IPS-NIHi7 (cell line): ENCODE measurements around the gene SOD2.
"Not testable (repeated sequence)": the region's sequence is repeated elsewhere in the genome, so short reads cannot be mapped to it uniquely, and the experiment has no call there.

Experiments used
- DNase-seq: peaks from one replicate; pipeline ENCODE4 v3.0.0; 2012; ENCODE audit warnings: mixed read lengths; ENCODE audit errors: extremely low spot score

The SOD2 gene

GRCh38 chr6:159682810-159683209 lies 10.2 kb downstream of the SOD2 start:
- no peak for DNase-seq

GRCh38 chr6:159682295-159682694 lies 10.7 kb downstream of the SOD2 start:
- DNase-seq: no peak

DNA sequence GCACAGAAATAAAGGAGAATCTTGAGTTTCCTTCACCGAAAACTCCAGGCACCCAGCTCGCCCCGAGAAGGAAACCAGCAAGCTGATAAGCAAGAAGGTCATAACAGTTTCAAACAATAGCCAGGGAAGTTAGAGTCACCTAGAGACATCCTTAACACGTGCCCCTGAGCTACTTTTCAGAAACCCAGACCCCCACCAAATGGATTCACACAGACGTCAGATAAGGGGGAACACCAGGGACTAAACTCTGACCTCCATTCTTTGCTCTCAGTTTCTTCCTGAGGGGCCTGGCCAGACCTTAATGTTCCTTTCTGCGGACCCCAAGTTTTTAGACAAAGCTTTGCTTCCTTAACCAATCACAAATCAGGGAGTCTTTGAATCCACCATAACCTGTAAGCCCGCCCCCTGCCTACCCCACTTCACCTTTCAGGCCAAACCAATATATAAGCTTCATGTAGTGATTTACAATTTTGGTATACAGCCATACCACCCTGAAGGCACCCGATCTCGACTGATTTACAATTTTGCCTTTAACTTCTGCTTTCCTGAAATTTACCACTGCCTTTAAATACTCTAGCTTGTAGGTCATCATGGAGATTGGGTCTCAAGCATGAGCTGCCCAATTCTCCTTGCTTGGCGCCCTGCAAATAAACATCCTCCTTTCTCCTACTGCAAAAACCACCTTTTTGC lies 11.7 kb downstream of the SOD2 start:
- no peak for DNase-seq

DNA sequence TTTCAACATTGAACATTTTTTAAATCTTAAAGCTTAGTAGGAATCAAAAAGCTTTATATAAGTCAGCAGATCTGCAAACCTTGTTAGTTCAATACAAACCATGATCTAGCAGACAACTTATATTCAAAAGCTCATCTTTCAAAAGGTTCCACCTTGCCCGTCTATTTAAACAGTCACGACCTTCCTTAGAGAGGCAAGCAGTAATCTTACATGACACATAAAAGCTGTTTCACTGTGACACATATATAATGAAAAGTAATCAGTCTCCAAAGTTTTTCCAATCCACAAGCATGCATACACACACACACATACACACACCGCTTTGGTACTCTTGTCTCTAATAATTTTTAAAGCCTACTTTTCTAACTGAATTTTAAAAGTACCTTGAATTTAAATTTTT lies 12.9 kb downstream of the SOD2 start:
- no peak for DNase-seq

- no peak for DNase-seq
Measured at GRCh38 chr6:159679091-159680077, 13.7 kb downstream of the SOD2 start.

GRCh38 chr6:159678574-159678973 lies 14.5 kb downstream of the SOD2 start:
- no peak for DNase-seq

- no peak for DNase-seq
Measured at GRCh38 chr6:159677506-159678165, 15.4 kb downstream of the SOD2 start.

GRCh38 chr6:159676890-159677505 lies 16.0 kb downstream of the SOD2 start:
- no peak for DNase-seq

DNA sequence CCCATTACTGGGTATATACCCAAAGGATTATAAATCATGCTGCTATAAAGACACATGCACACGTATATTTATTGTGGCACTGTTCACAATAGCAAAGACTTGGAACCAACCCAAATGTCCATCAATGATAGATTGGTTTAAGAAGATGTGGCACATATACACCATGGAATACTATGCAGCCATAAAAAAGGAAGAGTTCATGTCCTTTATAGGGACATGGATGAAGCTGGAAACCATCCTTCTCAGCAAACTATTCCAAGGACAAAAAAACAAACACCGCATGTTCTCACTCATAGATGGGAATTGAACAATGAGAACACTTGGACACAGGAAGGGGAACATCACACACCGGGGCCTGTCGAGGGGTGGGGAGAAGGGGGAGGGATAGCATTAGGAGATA lies 16.8 kb downstream of the SOD2 start:
- not testable (repeated sequence) for DNase-seq

- no peak for DNase-seq
Measured at GRCh38 chr6:159665868-159666635, 27.0 kb downstream of the SOD2 start.

GRCh38 chr6:159663368-159663889 lies 29.6 kb downstream of the SOD2 start:
- not testable (repeated sequence) for DNase-seq

DNA sequence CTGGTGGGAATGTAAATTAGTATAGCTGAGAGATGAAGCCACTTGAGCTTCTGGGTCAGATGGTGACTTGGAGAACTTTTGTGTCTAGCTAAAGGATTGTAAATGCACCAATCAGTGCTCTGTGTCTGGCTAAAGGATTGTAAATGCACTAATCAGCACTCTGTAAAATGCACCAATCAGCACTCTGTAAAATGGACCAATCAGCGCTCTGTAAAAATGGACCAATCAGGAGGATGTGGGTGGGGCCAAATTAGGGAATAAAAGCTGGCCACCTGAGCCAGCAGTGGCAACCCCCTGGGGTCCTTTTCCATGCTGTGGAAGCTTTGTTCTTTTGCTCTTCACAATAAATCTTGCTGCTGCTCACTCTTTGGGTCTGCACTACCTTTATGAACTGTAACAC lies 31.1 kb downstream of the SOD2 start:
- DNase-seq: not testable (repeated sequence)

GRCh38 chr6:159655409-159655988 lies 37.5 kb downstream of the SOD2 start:
- DNase-seq: no peak

DNA sequence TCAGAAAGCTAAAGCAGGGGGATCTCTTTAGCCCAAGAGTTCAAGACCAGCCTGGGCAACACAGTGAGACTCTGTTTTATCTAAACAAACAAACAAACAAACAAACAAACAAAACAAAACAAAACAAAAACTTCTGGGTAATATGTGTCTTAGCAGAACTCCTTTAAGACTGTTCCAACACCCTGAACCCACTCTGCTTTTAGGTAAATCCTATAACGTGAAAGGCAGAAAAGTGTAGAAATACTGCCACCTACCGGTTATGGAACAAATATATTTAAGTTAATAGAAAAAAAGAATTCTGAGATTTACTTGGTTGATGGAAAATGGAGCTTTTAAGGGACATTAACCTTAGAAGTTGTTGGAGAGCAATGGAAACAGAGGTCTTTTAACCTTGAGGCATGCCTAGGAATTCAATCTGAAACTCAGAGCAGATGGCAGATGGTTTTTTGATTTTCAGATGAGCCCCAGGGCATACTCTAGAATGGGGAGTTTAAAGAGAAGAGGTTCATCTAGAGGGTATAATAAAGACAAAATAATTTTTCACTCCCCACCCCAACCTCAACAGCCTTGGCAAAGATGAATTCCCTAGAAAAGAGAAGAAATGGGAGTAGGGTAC lies 38.5 kb downstream of the SOD2 start:
- peak; percentile 37 for DNase-seq

GRCh38 chr6:159650314-159650713 lies 42.7 kb downstream of the SOD2 start:
- no peak for DNase-seq

DNA sequence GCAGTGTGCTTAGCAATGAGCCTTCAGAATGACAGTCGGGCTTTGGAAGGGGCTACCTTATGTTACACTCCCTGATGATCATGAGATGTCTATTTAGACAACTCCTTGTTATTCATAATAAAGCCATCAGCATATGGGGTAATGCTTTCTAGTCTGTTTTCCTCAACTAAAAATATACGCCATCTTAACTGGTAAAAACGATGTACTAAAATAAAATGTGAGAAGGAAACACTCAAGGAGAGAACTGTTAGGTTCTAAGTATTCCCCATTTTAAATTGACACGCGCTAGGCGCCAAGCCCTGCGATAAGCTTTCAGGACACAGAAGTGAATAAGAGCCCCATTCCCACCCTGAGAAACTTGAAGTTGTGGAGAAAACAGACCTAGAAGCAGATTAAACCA lies 43.6 kb downstream of the SOD2 start:
- DNase-seq: no peak

DNA sequence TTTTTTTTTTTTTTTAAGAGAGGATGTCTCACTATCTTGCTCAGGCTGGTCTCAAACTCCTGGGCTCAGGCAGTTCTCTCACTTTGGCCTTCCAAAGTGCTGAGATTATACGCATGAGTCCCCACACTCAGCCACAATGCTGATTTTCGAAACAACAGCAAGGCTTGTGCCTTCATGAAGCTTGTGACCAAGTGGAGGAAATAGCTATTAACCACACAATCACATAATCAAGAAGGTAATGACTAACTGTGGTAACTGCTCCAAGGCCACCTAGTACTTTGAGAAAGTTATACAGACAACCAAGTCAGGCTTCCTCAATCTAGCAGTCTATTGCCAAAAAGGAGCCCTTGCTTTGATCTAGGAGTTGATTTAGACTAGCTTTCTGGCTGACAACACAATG lies 46.3 kb downstream of the SOD2 start:
- DNase-seq: no peak

- no peak for DNase-seq
Measured at GRCh38 chr6:159646116-159646515, 46.9 kb downstream of the SOD2 start.

- no peak for DNase-seq
Measured at GRCh38 chr6:159645640-159646039, 47.4 kb downstream of the SOD2 start.
